IMR-90 (cell line): Measurements from ENCODE around the gene ADGRG3. TPM values are rescaled to one million over a fixed set of nuclear protein-coding genes. Genes with fewer than 3 reads are reported as not detected.

Experiments used
- ATAC-seq: fragments of 200-7000 bp; cut with Tn5 transposase; 2 replicates; pipeline ENCODE4 v1.9.1; 2020; ENCODE audit warnings: low read depth, mild to moderate bottlenecking, moderate library complexity
- BruUV-seq: library from RNA; stranded (reverse); fragments of 400-500 nt; replicated peaks from 2 replicates; lab custom pipeline; 2021; lab: Mats Ljungman, UMichigan
- CTCF ChIA-PET: fragments of 300-600 bp; formaldehyde crosslinking; extraction: SDS; loops from one replicate; lab custom pipeline; 2021; ENCODE audit warnings: antibody characterized with exemption; lab: Yijun Ruan, JAX
- POLR2A ChIA-PET: fragments of 300-600 bp; sonication (Branson Sonifier 250); formaldehyde crosslinking; loops from one replicate; lab custom pipeline; 2022; ENCODE audit warnings: antibody characterized with exemption; ENCODE audit not compliant: unreplicated experiment; lab: Charles Lee
- DNase-seq: peaks from one replicate; pipeline ENCODE4 v3.0.0; 2013
- H2AFZ ChIP-seq: replicated peaks from 2 replicates; pipeline ENCODE3; 2013; ENCODE audit warnings: low read length, mild to moderate bottlenecking; ENCODE audit not compliant: poor library complexity
- H2AK5ac ChIP-seq: 2 replicates; pipeline ENCODE4 v1.6.1; 2013; ENCODE audit warnings: low read depth, low read length, inconsistent platforms
- H2AK9ac ChIP-seq: replicated peaks from 2 replicates; pipeline ENCODE3; 2013; ENCODE audit warnings: mild to moderate bottlenecking, low read depth, low read length, moderate library complexity; ENCODE audit not compliant: poor library complexity
- H2BK120ac ChIP-seq: 2 replicates; pipeline ENCODE4 v1.6.1; 2013; ENCODE audit warnings: low read depth, low read length, inconsistent platforms
- H2BK15ac ChIP-seq: 3 replicates; pipeline ENCODE4 v1.6.1; 2013; ENCODE audit warnings: low read depth, low read length, inconsistent platforms
- H2BK20ac ChIP-seq: 2 replicates; pipeline ENCODE4 v1.6.1; 2013; ENCODE audit warnings: low read depth, mild to moderate bottlenecking, inconsistent platforms, low read length, moderate library complexity
- H2BK5ac ChIP-seq: 2 replicates; pipeline ENCODE4 v1.6.1; 2013; ENCODE audit warnings: mild to moderate bottlenecking, low read depth, low read length, inconsistent platforms; ENCODE audit not compliant: poor library complexity, severe bottlenecking
- H3K14ac ChIP-seq: replicated peaks from 2 replicates; pipeline ENCODE4 v1.6.1; 2013; ENCODE audit warnings: low read depth, low read length, inconsistent platforms
- H3K18ac ChIP-seq: 2 replicates; pipeline ENCODE4 v1.6.1; 2013; ENCODE audit warnings: low read depth, low read length, control low read depth
- H3K23ac ChIP-seq: 2 replicates; pipeline ENCODE4 v1.6.1; 2013; ENCODE audit warnings: low read depth, low read length, inconsistent platforms
- H3K27ac ChIP-seq: 2 replicates; pipeline ENCODE4 v1.5.1; 2013; ENCODE audit warnings: mild to moderate bottlenecking, control low read depth, low read length; ENCODE audit not compliant: insufficient read depth
- H3K27me3 ChIP-seq: 2 replicates; pipeline ENCODE4 v1.6.1; 2013; ENCODE audit warnings: low read length; ENCODE audit not compliant: control insufficient read depth, insufficient read depth
- H3K36me3 ChIP-seq: 2 replicates; pipeline ENCODE4 v1.6.1; 2013; ENCODE audit warnings: low read length, mixed read lengths; ENCODE audit not compliant: control insufficient read depth, insufficient read depth
- H3K4ac ChIP-seq: 2 replicates; pipeline ENCODE4 v1.6.1; 2013; ENCODE audit warnings: low read depth, low read length, inconsistent platforms
- H3K4me1 ChIP-seq: 2 replicates; pipeline ENCODE4 v1.6.1; 2013; ENCODE audit warnings: low read length, mixed read lengths; ENCODE audit not compliant: control insufficient read depth, insufficient read depth
- H3K4me2 ChIP-seq: 2 replicates; pipeline ENCODE4 v1.6.1; 2013; ENCODE audit warnings: low read depth, mild to moderate bottlenecking, control low read depth, low read length, moderate library complexity
- H3K4me3 ChIP-seq: 2 replicates; pipeline ENCODE4 v1.5.1; 2013; ENCODE audit warnings: low read depth, mild to moderate bottlenecking, control low read depth, low read length, moderate library complexity; ENCODE audit not compliant: insufficient read depth
- H3K56ac ChIP-seq: 2 replicates; pipeline ENCODE4 v1.6.1; 2013; ENCODE audit warnings: low read length, inconsistent platforms; ENCODE audit not compliant: insufficient read depth; ENCODE audit errors: extremely low read depth
- H3K79me1 ChIP-seq, 2 experiments: 2 replicates each; pipeline ENCODE4 v1.6.1; 2013; ENCODE audit warnings: low read length in 2 of 2, inconsistent platforms in 1 of 2, low read depth in 1 of 2
- H3K9ac ChIP-seq: 2 replicates; pipeline ENCODE4 v1.6.1; 2013; ENCODE audit warnings: low read depth, low read length, control low read depth
- H3K9me1 ChIP-seq: 2 replicates; pipeline ENCODE4 v1.6.1; 2013; ENCODE audit warnings: low read length, inconsistent platforms; ENCODE audit not compliant: insufficient read depth
- H3K9me3 ChIP-seq: 2 replicates; pipeline ENCODE4 v1.6.1; 2013; ENCODE audit warnings: low read length; ENCODE audit not compliant: control insufficient read depth, insufficient read depth
- H4K20me1 ChIP-seq: 2 replicates; pipeline ENCODE4 v1.6.1; 2013; ENCODE audit warnings: low read length, inconsistent platforms; ENCODE audit not compliant: insufficient read depth
- H4K5ac ChIP-seq: 2 replicates; pipeline ENCODE4 v1.6.1; 2013; ENCODE audit warnings: mild to moderate bottlenecking, low read depth, low read length, control low read depth
- H4K8ac ChIP-seq, 2 experiments: 2 replicates each; pipeline ENCODE4 v1.6.1; 2013; ENCODE audit warnings: low read depth in 2 of 2, low read length in 2 of 2, control low read depth in 1 of 2, inconsistent platforms in 1 of 2
- H4K91ac ChIP-seq: 2 replicates; pipeline ENCODE4 v1.6.1; 2013; ENCODE audit warnings: low read depth, low read length, inconsistent platforms; ENCODE audit not compliant: insufficient read depth
- BHLHE40 ChIP-seq: fragments of 150-350 bp; IDR thresholded peaks from 2 replicates; pipeline ENCODE4 v1.6.1; 2016; ENCODE audit warnings: mild to moderate bottlenecking, low read depth, low read length
- CEBPB ChIP-seq: IDR thresholded peaks from 2 replicates; pipeline ENCODE4 v1.6.1; 2012; ENCODE audit warnings: low read depth, low read length, improper control_type of control experiment
- CHD1 ChIP-seq: IDR thresholded peaks from 2 replicates; pipeline ENCODE4 v1.6.1; 2012; ENCODE audit warnings: low read depth, low read length, improper control_type of control experiment
- CTCF ChIP-seq: conservative IDR thresholded peaks from 2 replicates; pipeline ENCODE4 v1.5.1; 2012; ENCODE audit warnings: mild to moderate bottlenecking, low read depth, low read length, improper control_type of control experiment
- FOS ChIP-seq: fragments of 150-350 bp; IDR thresholded peaks from 2 replicates; pipeline ENCODE4 v1.6.1; 2016; ENCODE audit warnings: low read depth, low read length
- MAZ ChIP-seq: IDR thresholded peaks from 2 replicates; pipeline ENCODE4 v1.6.1; 2012; ENCODE audit warnings: low read depth, mild to moderate bottlenecking, low read length, improper control_type of control experiment, moderate library complexity, borderline replicate concordance
- MXI1 ChIP-seq: IDR thresholded peaks from 2 replicates; pipeline ENCODE4 v1.6.1; 2012; ENCODE audit warnings: low read depth, mild to moderate bottlenecking, low read length, moderate library complexity, borderline replicate concordance
- NFE2L2 ChIP-seq: fragments of 150-350 bp; IDR thresholded peaks from 2 replicates; pipeline ENCODE4 v1.6.1; 2016; ENCODE audit warnings: low read depth, mild to moderate bottlenecking, low read length
- POLR2A ChIP-seq: IDR thresholded peaks from 2 replicates; pipeline ENCODE4 v1.6.1; 2012; ENCODE audit warnings: mild to moderate bottlenecking, low read depth, low read length
- RAD21 ChIP-seq: IDR thresholded peaks from 2 replicates; pipeline ENCODE4 v1.6.1; 2012; ENCODE audit warnings: low read length, improper control_type of control experiment
- RCOR1 ChIP-seq: IDR thresholded peaks from 2 replicates; pipeline ENCODE4 v1.6.1; 2012; ENCODE audit warnings: mild to moderate bottlenecking, low read length, improper control_type of control experiment; ENCODE audit not compliant: insufficient replicate concordance
- RFX5 ChIP-seq: IDR thresholded peaks from 2 replicates; pipeline ENCODE4 v1.8.0; 2012; ENCODE audit warnings: low read depth, mild to moderate bottlenecking, low read length, moderate library complexity
- SMC3 ChIP-seq: fragments of 150-350 bp; IDR thresholded peaks from 2 replicates; pipeline ENCODE4 v1.6.1; 2016; ENCODE audit warnings: low read depth, mild to moderate bottlenecking, antibody characterized with exemption, low read length, moderate library complexity
- WGBS, 2 experiments: methylation state at CpG; one replicate each; pipeline versions ENCODE4 v1.1.5 to v1.1.7; 2013; ENCODE audit warnings: missing lambda C conversion rate in 2 of 2; ENCODE audit not compliant: insufficient read length in 1 of 2; ENCODE audit errors: extremely low coverage in 2 of 2; 5-methylcytosine and 5-hydroxymethylcytosine counted together
- dilution Hi-C: fragments of 300-500 bp; cut with HindIII; formaldehyde crosslinking; loops from one replicate; pipeline ENCODE4 v1.14.3; 2018; ENCODE audit warnings: low sequenced_read_pairs; ENCODE audit not compliant: unreplicated experiment
- in situ Hi-C: fragments of 300-500 bp; cut with MboI; formaldehyde crosslinking; loops from 3 replicates; pipeline ENCODE4 v1.14.3; 2019; ENCODE audit warnings: low sequenced_read_pairs, inconsistent platforms, mixed read lengths
- intact Hi-C: fragments of 100-400 bp; cut with micrococcal nuclease; formaldehyde crosslinking; loops from 2 replicates; pipeline ENCODE4 v1.10.0; 2022
- polyA plus RNA-seq, 3 experiments: library from polyadenylated mRNA; depleted of rRNA; stranded (reverse); fragments of >200 nt; gene quantifications; 2 replicates each; pipeline ENCODE4 v1.2.3, GENCODE V29; 2012; ENCODE audit warnings: low replicate concordance in 1 of 3
- total RNA-seq: library from RNA; depleted of rRNA; stranded (reverse); fragments of >200 nt; gene quantifications from 2 replicates; pipeline ENCODE4 v1.2.3, GENCODE V29; 2012
- TF ChIP-seq, protein P1 (sequence below): fragments of 150-350 bp; IDR thresholded peaks from 2 replicates; pipeline ENCODE4 v1.6.1; 2016; ENCODE audit warnings: low read depth, mild to moderate bottlenecking, low read length, moderate library complexity, borderline replicate concordance

ADGRG3 gene
- total and polyA plus RNA-seq, 2 of the 4 experiments (the other 2 are of a cell fraction) = not detected

DNA sequence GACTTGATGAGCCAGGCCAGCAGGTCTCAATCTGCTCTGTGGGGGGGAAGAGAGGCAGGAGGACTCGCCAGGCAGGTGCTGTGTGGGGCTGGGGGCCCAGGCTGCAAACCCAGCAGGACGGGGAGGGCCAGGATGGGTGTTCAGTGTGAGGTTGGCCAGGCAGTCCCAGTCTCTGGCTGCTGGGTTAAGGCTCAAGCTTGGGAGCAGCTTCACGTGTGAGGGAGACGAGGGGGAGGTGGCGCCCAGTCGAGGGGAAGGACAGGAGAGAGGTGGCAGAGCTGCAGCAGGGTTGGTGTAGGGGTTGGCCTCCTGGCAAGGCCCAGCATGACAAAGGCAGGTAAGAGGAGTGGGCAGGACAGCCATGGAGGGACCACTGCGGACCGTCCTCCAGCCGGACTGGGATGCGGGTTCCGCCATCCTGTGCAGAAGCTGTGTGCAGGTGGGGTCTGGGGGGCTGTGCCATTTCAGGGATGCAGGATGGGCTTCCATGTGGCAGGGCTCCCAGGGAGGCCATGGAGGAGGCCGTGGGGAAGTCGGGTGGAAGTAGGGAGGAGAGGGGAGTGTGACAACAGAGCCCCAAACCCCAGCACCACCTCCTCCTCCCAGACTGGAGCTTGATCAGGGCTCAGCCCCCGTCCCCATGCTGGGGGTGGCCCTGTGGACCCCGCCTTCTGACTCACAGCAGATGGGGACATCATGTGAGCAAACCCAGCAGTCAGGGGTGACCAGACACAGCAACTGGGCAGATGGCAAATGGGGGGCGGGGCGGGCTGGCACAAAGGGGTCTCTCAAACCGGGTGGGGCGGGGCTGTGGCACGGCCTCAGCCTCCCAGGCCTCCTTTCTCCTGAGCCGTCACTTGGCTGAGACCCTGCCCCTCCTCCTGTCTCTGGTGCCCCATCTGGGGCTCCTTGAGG lies 36.9 kb upstream of the ADGRG3 start:
- Histone ChIP-seq H3K4me2 (no peak overlapping the region), H3K56ac (no peak overlapping the region), H3K36me3 (no peaks in the 10 kb centered on the region), H3K9me1 (peaks cover 15% of the 10 kb centered on the region), H4K5ac (no peak overlapping the region), H3K4me1 (peaks cover 24% of the 10 kb centered on the region), H3K27me3 (0 out of 2 replicates have a peak, but pooled peaks cover 2% of the 10 kb centered on the region), H2BK15ac (no peak overlapping the region), H2BK5ac (no peak overlapping the region), H2BK120ac (no peak overlapping the region; the same call in 1 of the 2 replicates), H2BK20ac (no peak overlapping the region), H4K20me1 (no peaks in the 10 kb centered on the region; the same call in 1 of the 2 replicates), H3K9ac (no peak overlapping the region), H4K8ac (no peak overlapping the region), H3K9me3 (no peaks in the 10 kb centered on the region), H3K4ac (peak overlapping the region; percentile 15; the same call in 1 of the 2 replicates), H2AFZ (no peak overlapping the region), H4K91ac (no peak overlapping the region), H2AK5ac (peak overlapping the region; percentile 6), H3K14ac (no peak overlapping the region), H3K23ac (no peak overlapping the region), H3K27ac (no peak overlapping the region), H2AK9ac (peak overlapping the region; percentile 13), H3K79me1 (peaks cover 0 to 5% of the 10 kb centered on the region in 2 experiments; a peak in 1 of 4 replicates), H3K4me3 (no peak overlapping the region), H3K18ac (no peak overlapping the region)
- dilution Hi-C loops (no loop called here), intact Hi-C loops (no loop called here), in situ Hi-C loops (no loop called here)
- ChIA-PET CTCF (no interaction called here), POLR2A (no interaction called here)
- DNase-seq (no peak), ATAC-seq (no peak)
- 88% methylated on average over 12 of the region's 21 CpGs; no CpG with 5 or more reads in 1 of the 2 experiments for WGBS, 2 experiments
- no TSS peak for BruUV-seq
- no peak for TF ChIP-seq CHD1
- TF ChIP-seq FOS = no peak
- no peak for TF ChIP-seq RAD21
- no peak for TF ChIP-seq POLR2A
- no peak for TF ChIP-seq MAZ
- TF ChIP-seq RCOR1 = no peak
- no peak for TF ChIP-seq CEBPB
- no peak for TF ChIP-seq BHLHE40
- no peak for TF ChIP-seq CTCF
- TF ChIP-seq NFE2L2 = no peak
- no peak for TF ChIP-seq SMC3
- no peak for TF ChIP-seq MXI1
- TF ChIP-seq RFX5 = no peak
- TF ChIP-seq, protein P1, sequence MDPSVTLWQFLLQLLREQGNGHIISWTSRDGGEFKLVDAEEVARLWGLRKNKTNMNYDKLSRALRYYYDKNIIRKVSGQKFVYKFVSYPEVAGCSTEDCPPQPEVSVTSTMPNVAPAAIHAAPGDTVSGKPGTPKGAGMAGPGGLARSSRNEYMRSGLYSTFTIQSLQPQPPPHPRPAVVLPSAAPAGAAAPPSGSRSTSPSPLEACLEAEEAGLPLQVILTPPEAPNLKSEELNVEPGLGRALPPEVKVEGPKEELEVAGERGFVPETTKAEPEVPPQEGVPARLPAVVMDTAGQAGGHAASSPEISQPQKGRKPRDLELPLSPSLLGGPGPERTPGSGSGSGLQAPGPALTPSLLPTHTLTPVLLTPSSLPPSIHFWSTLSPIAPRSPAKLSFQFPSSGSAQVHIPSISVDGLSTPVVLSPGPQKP = no peak
